ENCODE data around the gene GRB2. TPM values are rescaled to one million over a fixed set of nuclear protein-coding genes. Genes with fewer than 3 reads are reported as not detected.
A peak's percentile ranks its signal among the peaks of the same experiment; 100 is the strongest.

Gene GRB2
- total RNA-seq, 2 donors from 2014 or later = 85.5 to 86.6 TPM

GRCh38 chr17:75400326-75400939 lies 5.0 kb downstream of the GRB2 start:
- Mint-ChIP-seq H3K27ac (no peak overlapping the region), H3K27me3 (ENCODE audit: insufficient read depth) (no peaks in the 10 kb centered on the region), H3K36me3 (ENCODE audit: low read depth) (peaks cover 11% of the 10 kb centered on the region), H3K4me1 (peaks cover 27% of the 10 kb centered on the region), H3K9me3 (no peaks in the 10 kb centered on the region), H3K4me3 (no peak overlapping the region)
- Histone ChIP-seq H3K27ac (ENCODE audit: low read depth, low read length) (no peak overlapping the region), H3K36me3 (ENCODE audit: control insufficient read depth, insufficient read depth, low read length) (peaks cover 3% of the 10 kb centered on the region), H3K9me3 (ENCODE audit: control insufficient read depth, low read length) (no peaks in the 10 kb centered on the region), H3K9ac (ENCODE audit: extremely low read depth, low read length, poor library complexity, severe bottlenecking) (no peak overlapping the region), H3K4me1 (ENCODE audit: control insufficient read depth, insufficient read depth, low read length) (no peaks in the 10 kb centered on the region), H3K27me3 (ENCODE audit: control insufficient read depth, insufficient read depth, low read length, poor library complexity, severe bottlenecking) (no peaks in the 10 kb centered on the region), H3K4me3 (ENCODE audit: low read length) (no peak overlapping the region)
- no peak for TF ChIP-seq CTCF (conservative IDR thresholded peaks at IDR 0.05)
- 91 to 97% methylated on average over 6 to 8 of the region's 8 CpGs for WGBS, 2 experiments (ENCODE audit: insufficient coverage in 1 of 2, insufficient read length in 1 of 2)
- peak; percentile 24 for DNase-seq

- Mint-ChIP-seq H3K9me3 (no peaks in the 10 kb centered on the region), H3K27me3 (ENCODE audit: insufficient read depth) (no peaks in the 10 kb centered on the region), H3K36me3 (ENCODE audit: low read depth) (peaks cover 10% of the 10 kb centered on the region), H3K27ac (peak overlapping the region; percentile 44), H3K4me1 (peaks cover 34% of the 10 kb centered on the region), H3K4me3 (no peak overlapping the region)
- Histone ChIP-seq H3K4me1 (ENCODE audit: control insufficient read depth, insufficient read depth, low read length) (no peaks in the 10 kb centered on the region), H3K9me3 (ENCODE audit: control insufficient read depth, low read length) (no peaks in the 10 kb centered on the region), H3K9ac (ENCODE audit: extremely low read depth, low read length, poor library complexity, severe bottlenecking) (no peak overlapping the region), H3K36me3 (ENCODE audit: control insufficient read depth, insufficient read depth, low read length) (peaks cover 3% of the 10 kb centered on the region), H3K27ac (ENCODE audit: low read depth, low read length) (no peak overlapping the region), H3K4me3 (ENCODE audit: low read length) (no peak overlapping the region), H3K27me3 (ENCODE audit: control insufficient read depth, insufficient read depth, low read length, poor library complexity, severe bottlenecking) (no peaks in the 10 kb centered on the region)
- 92 to 100% methylated on average over 1 to 4 of the region's 4 CpGs for WGBS, 2 experiments (ENCODE audit: insufficient coverage in 1 of 2, insufficient read length in 1 of 2)
- TF ChIP-seq CTCF (conservative IDR thresholded peaks at IDR 0.05) = no peak
- peak; percentile 22 for DNase-seq
Measured at GRCh38 chr17:75398279-75398678, 7.2 kb downstream of the GRB2 start.

- no peak for TF ChIP-seq CTCF (conservative IDR thresholded peaks at IDR 0.05)
- 100% methylated on average over 1 of the region's 1 CpG; no CpG with 5 or more reads in 1 of the 2 experiments for WGBS, 2 experiments (ENCODE audit: insufficient coverage in 1 of 2, insufficient read length in 1 of 2)
- no peak overlapping the region for H3K4me3 Mint-ChIP-seq
- no peaks in the 10 kb centered on the region for H3K9me3 Mint-ChIP-seq
- no peak overlapping the region for H3K27ac ChIP-seq (ENCODE audit: low read depth, low read length)
- no peaks in the 10 kb centered on the region for H3K27me3 Mint-ChIP-seq (ENCODE audit: insufficient read depth)
- no peaks in the 10 kb centered on the region for H3K27me3 ChIP-seq (ENCODE audit: control insufficient read depth, insufficient read depth, low read length, poor library complexity, severe bottlenecking)
- no peak overlapping the region for H3K4me3 ChIP-seq (ENCODE audit: low read length)
- H3K27ac Mint-ChIP-seq = peak overlapping the region; percentile 23
- peaks cover 10% of the 10 kb centered on the region for H3K36me3 Mint-ChIP-seq (ENCODE audit: low read depth)
- H3K9me3 ChIP-seq (ENCODE audit: control insufficient read depth, low read length) = no peaks in the 10 kb centered on the region
- peaks cover 42% of the 10 kb centered on the region for H3K4me1 Mint-ChIP-seq
- H3K9ac ChIP-seq (ENCODE audit: extremely low read depth, low read length, poor library complexity, severe bottlenecking) = no peak overlapping the region
- peaks cover 3% of the 10 kb centered on the region for H3K4me1 ChIP-seq (ENCODE audit: control insufficient read depth, insufficient read depth, low read length)
- no peak for DNase-seq
- H3K36me3 ChIP-seq (ENCODE audit: control insufficient read depth, insufficient read depth, low read length) = peaks cover 5% of the 10 kb centered on the region
Measured at GRCh38 chr17:75397217-75397616, 8.3 kb downstream of the GRB2 start.

All from endodermal cell (in vitro differentiated cells).